Measurements from ENCODE around the gene RUSC1. TPM values are rescaled to one million over a fixed set of nuclear protein-coding genes. Genes with fewer than 3 reads are reported as not detected.

The RUSC1 gene
- total and polyA plus RNA-seq, 7 donors, result 6.5 to 21.6 (median 10.3) TPM

DNA sequence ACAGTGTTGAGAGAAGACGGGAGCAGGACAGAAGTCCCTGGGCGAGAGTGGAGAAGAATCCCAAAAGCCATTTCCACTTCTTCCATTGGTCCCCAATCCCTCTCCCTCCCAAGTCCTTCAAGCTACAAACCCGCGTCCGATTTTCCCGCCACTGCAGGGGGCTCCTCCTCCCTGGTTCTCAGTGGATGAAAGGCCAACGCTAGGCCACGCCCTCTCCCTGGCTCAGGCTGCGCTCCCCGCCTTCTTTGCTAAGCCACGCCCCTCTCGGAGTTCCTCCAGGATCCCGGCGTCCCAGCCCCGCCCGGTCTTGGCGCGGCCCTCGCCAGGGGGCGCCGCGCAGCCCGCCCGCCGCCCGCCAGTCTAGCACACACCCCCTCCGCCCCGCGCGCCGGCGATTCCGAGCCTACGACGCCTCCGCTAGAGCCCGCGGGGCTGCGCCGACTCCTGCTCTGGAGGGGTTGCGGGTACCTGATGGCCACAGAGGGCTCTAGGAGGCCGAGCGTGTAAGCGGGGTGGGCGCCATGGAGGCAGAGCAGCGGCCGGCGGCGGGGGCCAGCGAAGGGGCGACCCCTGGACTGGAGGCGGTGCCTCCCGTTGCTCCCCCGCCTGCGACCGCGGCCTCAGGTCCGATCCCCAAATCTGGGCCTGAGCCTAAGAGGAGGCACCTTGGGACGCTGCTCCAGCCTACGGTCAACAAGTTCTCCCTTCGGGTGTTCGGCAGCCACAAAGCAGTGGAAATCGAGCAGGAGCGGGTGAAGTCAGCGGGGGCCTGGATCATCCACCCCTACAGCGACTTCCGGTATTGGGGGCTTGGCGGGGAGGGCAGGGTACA, 43.4 kb upstream of the RUSC1 start, which contains the start of gene HCN3:
Gene HCN3, plus strand, starts transcription at position 394 of the 832 bp plus-strand sequence. Its CDS starts 128 bp downstream, at position 522.
- Histone ChIP-seq H3K4me1 (peaks cover 19% of the 10 kb centered on the region), H3K4me3 (peak within 1 kb of the TSS; percentile 86), H3K36me3 (ENCODE audit: insufficient read depth in 1 of 2, low read depth in 1 of 2) (no peaks in the 10 kb centered on the region), H3K27ac (peak within 1 kb of the TSS; percentile 39), H3K9me3 (no peaks in the 10 kb centered on the region), H3K27me3 (ENCODE audit: insufficient read depth in 3 of 3, low read length in 2 of 3) (no peaks in the 10 kb centered on the region)
- 1% methylated on average over 61 to 68 of the region's 68 CpGs for WGBS, 3 donors
- intact Hi-C loops (cut with DNase I), result loop anchor here (2.0 to 5.0 kb wide), 2 partner anchors 45 to 46 kb away; partner anchors contain the start of gene RUSC1 (in 1 of the 2)
- ATAC-seq (peak; percentile 85 to 91 (median 90)), DNase-seq (peak; percentile 97 to 99)
- TF ChIP-seq, protein P1, sequence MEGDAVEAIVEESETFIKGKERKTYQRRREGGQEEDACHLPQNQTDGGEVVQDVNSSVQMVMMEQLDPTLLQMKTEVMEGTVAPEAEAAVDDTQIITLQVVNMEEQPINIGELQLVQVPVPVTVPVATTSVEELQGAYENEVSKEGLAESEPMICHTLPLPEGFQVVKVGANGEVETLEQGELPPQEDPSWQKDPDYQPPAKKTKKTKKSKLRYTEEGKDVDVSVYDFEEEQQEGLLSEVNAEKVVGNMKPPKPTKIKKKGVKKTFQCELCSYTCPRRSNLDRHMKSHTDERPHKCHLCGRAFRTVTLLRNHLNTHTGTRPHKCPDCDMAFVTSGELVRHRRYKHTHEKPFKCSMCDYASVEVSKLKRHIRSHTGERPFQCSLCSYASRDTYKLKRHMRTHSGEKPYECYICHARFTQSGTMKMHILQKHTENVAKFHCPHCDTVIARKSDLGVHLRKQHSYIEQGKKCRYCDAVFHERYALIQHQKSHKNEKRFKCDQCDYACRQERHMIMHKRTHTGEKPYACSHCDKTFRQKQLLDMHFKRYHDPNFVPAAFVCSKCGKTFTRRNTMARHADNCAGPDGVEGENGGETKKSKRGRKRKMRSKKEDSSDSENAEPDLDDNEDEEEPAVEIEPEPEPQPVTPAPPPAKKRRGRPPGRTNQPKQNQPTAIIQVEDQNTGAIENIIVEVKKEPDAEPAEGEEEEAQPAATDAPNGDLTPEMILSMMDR (IDR thresholded peaks at IDR 0.05), result peak; percentile 64

DNA sequence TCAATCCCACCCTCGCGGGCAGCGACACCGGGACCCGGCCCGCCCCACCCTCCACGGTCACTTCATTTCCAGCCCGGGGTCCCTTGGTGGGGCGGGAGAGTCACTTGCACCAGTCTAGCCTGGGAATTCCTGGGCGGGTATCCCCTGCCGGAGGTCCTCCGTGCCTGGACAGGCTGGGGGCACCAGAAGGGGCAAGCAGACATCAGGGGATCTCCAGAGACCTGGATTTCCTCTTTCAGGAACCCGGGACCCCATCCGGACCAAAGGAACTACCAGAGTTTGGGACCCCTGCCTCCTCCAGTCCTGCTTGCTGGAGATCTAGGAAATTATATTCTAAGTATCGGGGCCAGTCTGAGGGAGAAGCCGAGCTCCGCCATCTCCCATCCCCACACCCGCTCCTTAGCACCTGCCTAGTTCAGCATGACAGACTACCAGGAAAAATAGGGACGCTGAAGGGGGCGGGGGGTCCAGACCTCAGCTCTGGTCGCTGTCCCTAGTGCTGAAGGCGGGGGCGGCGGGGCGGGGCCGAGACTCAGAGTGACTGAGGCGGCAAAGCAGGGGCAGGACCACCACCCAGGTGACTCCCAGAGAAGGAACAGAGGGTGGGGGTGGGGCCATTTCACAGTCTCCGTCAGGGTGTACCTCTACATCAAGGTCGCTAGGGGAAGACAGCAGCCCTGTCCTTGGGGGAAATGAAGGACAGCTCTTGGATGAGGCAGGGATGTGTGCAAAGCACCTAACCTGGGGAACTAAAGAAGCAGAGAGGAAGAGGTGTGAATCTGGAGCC, 42.6 kb upstream of the RUSC1 start:
- Histone ChIP-seq H3K4me1 (peaks cover 16% of the 10 kb centered on the region), H3K27me3 (ENCODE audit: insufficient read depth in 3 of 3, low read length in 2 of 3) (no peaks in the 10 kb centered on the region), H3K4me3 (peak overlapping the region; percentile 86), H3K9me3 (no peaks in the 10 kb centered on the region), H3K36me3 (ENCODE audit: insufficient read depth in 1 of 2, low read depth in 1 of 2) (no peaks in the 10 kb centered on the region), H3K27ac (peak overlapping the region; percentile 39)
- DNase-seq, result peak; percentile 64 to 69
- intact Hi-C loops (cut with DNase I), result loop anchor here (2.0 to 5.0 kb wide), 2 partner anchors 44 to 45 kb away; partner anchors contain the start of gene RUSC1 (in 1 of the 2)
- TF ChIP-seq, protein P1 (IDR thresholded peaks at IDR 0.05), result no peak
- WGBS, 3 donors, result 2 to 3% (median 3%) methylated on average over 25 to 29 of the region's 29 CpGs
- ATAC-seq, result peak in 1 of 4 donors; percentile 12

DNA sequence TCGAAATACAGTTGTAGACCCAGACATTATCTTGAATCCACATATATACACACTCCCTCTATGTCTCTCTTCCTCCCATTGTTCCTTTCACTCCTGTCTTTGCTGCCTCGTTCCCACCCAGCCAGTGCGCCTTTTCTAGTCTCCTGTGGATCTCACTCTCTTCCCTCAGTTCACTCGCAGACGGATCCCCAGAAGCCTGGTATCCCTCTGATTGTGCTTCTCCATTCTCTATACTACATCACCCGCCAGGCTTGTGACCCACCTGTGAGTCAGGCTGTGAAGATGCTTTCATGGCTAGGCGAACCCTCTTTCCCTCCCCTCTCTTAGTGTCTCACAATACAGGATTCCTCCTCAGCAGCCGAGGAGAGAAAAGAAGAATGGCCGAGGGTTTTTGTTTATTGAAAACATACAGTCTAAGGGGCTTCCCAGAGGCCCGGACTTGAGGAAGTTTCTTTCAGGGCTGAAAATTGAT, 42.0 kb upstream of the RUSC1 start:
- Histone ChIP-seq H3K27ac (no peak overlapping the region), H3K4me1 (peaks cover 16% of the 10 kb centered on the region), H3K36me3 (ENCODE audit: insufficient read depth in 1 of 2, low read depth in 1 of 2) (no peaks in the 10 kb centered on the region), H3K9me3 (no peaks in the 10 kb centered on the region), H3K27me3 (ENCODE audit: insufficient read depth in 3 of 3, low read length in 2 of 3) (no peaks in the 10 kb centered on the region), H3K4me3 (no peak overlapping the region)
- WGBS, 3 donors, result 48 to 56% (median 54%) methylated on average over 10 of the region's 10 CpGs
- DNase-seq, result no peak
- TF ChIP-seq, protein P1 (IDR thresholded peaks at IDR 0.05), result no peak
- no peak for ATAC-seq
- intact Hi-C loops (cut with DNase I), result loop anchor here in 1 of 2 donors (5.0 kb wide), 1 partner anchor 44 kb away; the partner anchor contains the start of gene RUSC1

DNA sequence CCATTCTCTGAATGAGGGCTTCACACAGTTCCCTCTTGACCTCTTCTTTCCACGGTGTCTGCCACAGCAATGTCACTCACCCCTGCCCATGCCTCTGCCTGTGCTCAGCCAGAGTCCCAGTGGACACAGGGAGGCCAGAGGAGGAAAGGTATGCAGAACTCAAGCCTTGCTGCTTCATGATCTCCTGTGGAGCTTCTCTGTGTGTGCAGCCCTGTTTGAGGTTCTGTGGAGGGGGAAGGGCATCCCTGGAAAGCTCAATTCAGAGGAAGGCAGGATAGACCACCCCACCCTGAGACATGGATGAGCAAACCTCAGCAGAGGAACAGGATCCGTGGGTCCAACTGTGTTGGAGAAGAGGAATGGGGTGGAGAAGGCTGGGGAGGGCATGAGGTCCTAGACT, 41.4 kb upstream of the RUSC1 start:
- Histone ChIP-seq H3K36me3 (ENCODE audit: insufficient read depth in 1 of 2, low read depth in 1 of 2) (no peaks in the 10 kb centered on the region), H3K9me3 (no peaks in the 10 kb centered on the region), H3K4me1 (peaks cover 16% of the 10 kb centered on the region), H3K27me3 (ENCODE audit: insufficient read depth in 3 of 3, low read length in 2 of 3) (no peaks in the 10 kb centered on the region), H3K4me3 (no peak overlapping the region), H3K27ac (no peak overlapping the region)
- TF ChIP-seq, protein P1 (IDR thresholded peaks at IDR 0.05), result no peak
- 72 to 77% (median 72%) methylated on average over 2 of the region's 2 CpGs for WGBS, 3 donors
- intact Hi-C loops (cut with DNase I), result loop anchor here in 1 of 2 donors (5.0 kb wide), 1 partner anchor 43 kb away; the partner anchor contains the start of gene RUSC1
- DNase-seq (no peak), ATAC-seq (no peak)
